ENCODE data around the gene FAM111A. TPM values are rescaled to one million over a fixed set of nuclear protein-coding genes. Genes with fewer than 3 reads are reported as not detected.

Gene FAM111A
- total RNA-seq, 2 donors from 2014 or later: 11.4 to 34.2 TPM

- no peak for TF ChIP-seq CTCF (conservative IDR thresholded peaks at IDR 0.05)
- Histone ChIP-seq H3K9me3 (ENCODE audit: control insufficient read depth, low read length) (peaks cover 17% of the 10 kb centered on the region), H3K4me1 (ENCODE audit: control insufficient read depth, insufficient read depth, low read length) (no peaks in the 10 kb centered on the region), H3K27me3 (ENCODE audit: control insufficient read depth, insufficient read depth, low read length, poor library complexity, severe bottlenecking) (no peaks in the 10 kb centered on the region), H3K9ac (ENCODE audit: extremely low read depth, low read length, poor library complexity, severe bottlenecking) (no peak overlapping the region), H3K4me3 (ENCODE audit: low read length) (no peak overlapping the region), H3K27ac (ENCODE audit: low read depth, low read length) (no peak overlapping the region), H3K36me3 (ENCODE audit: control insufficient read depth, insufficient read depth, low read length) (peaks cover 72% of the 10 kb centered on the region)
- no peak overlapping the region for H3K27ac Mint-ChIP-seq
- 94 to 97% methylated on average over 14 of the region's 14 CpGs for WGBS, 2 experiments (ENCODE audit: insufficient coverage in 1 of 2, insufficient read length in 1 of 2)
- no peaks in the 10 kb centered on the region for H3K27me3 Mint-ChIP-seq (ENCODE audit: insufficient read depth)
- H3K36me3 Mint-ChIP-seq (ENCODE audit: low read depth): peaks cover 65% of the 10 kb centered on the region
- peaks cover 9% of the 10 kb centered on the region for H3K4me1 Mint-ChIP-seq
- peaks cover 13% of the 10 kb centered on the region for H3K9me3 Mint-ChIP-seq
- no peak overlapping the region for H3K4me3 Mint-ChIP-seq
- DNase-seq: no peak
Measured at GRCh38 chr11:59199546-59200422, 57.1 kb downstream of the FAM111A start.

- Histone ChIP-seq H3K9me3 (ENCODE audit: control insufficient read depth, low read length) (peaks cover 16% of the 10 kb centered on the region), H3K9ac (ENCODE audit: extremely low read depth, low read length, poor library complexity, severe bottlenecking) (no peak overlapping the region), H3K4me1 (ENCODE audit: control insufficient read depth, insufficient read depth, low read length) (no peaks in the 10 kb centered on the region), H3K4me3 (ENCODE audit: low read length) (no peak overlapping the region), H3K27ac (ENCODE audit: low read depth, low read length) (no peak overlapping the region), H3K36me3 (ENCODE audit: control insufficient read depth, insufficient read depth, low read length) (peaks cover 66% of the 10 kb centered on the region), H3K27me3 (ENCODE audit: control insufficient read depth, insufficient read depth, low read length, poor library complexity, severe bottlenecking) (no peaks in the 10 kb centered on the region)
- Mint-ChIP-seq H3K4me3 (no peak overlapping the region), H3K9me3 (peaks cover 13% of the 10 kb centered on the region), H3K36me3 (ENCODE audit: low read depth) (peaks cover 65% of the 10 kb centered on the region), H3K27me3 (ENCODE audit: insufficient read depth) (no peaks in the 10 kb centered on the region), H3K4me1 (peaks cover 9% of the 10 kb centered on the region), H3K27ac (no peak overlapping the region)
- 96% methylated on average over 2 to 4 of the region's 4 CpGs for WGBS, 2 experiments (ENCODE audit: insufficient coverage in 1 of 2, insufficient read length in 1 of 2)
- DNase-seq: no peak
- TF ChIP-seq CTCF (conservative IDR thresholded peaks at IDR 0.05): no peak
Measured at GRCh38 chr11:59200423-59200746, 57.7 kb downstream of the FAM111A start.

- no peaks in the 10 kb centered on the region for H3K27me3 Mint-ChIP-seq (ENCODE audit: insufficient read depth)
- Histone ChIP-seq H3K9ac (ENCODE audit: extremely low read depth, low read length, poor library complexity, severe bottlenecking) (no peak overlapping the region), H3K9me3 (ENCODE audit: control insufficient read depth, low read length) (peaks cover 6% of the 10 kb centered on the region), H3K4me3 (ENCODE audit: low read length) (no peak overlapping the region), H3K27me3 (ENCODE audit: control insufficient read depth, insufficient read depth, low read length, poor library complexity, severe bottlenecking) (no peaks in the 10 kb centered on the region), H3K27ac (ENCODE audit: low read depth, low read length) (no peak overlapping the region), H3K4me1 (ENCODE audit: control insufficient read depth, insufficient read depth, low read length) (no peaks in the 10 kb centered on the region), H3K36me3 (ENCODE audit: control insufficient read depth, insufficient read depth, low read length) (peaks cover 60% of the 10 kb centered on the region)
- peak; percentile 70 for TF ChIP-seq CTCF (conservative IDR thresholded peaks at IDR 0.05)
- no peak overlapping the region for H3K4me3 Mint-ChIP-seq
- peaks cover 62% of the 10 kb centered on the region for H3K36me3 Mint-ChIP-seq (ENCODE audit: low read depth)
- peaks cover 9% of the 10 kb centered on the region for H3K4me1 Mint-ChIP-seq
- DNase-seq: peak; percentile 67
- no peak overlapping the region for H3K27ac Mint-ChIP-seq
- peaks cover 9% of the 10 kb centered on the region for H3K9me3 Mint-ChIP-seq
- 86 to 91% methylated on average over 2 to 3 of the region's 3 CpGs for WGBS, 2 experiments (ENCODE audit: insufficient coverage in 1 of 2, insufficient read length in 1 of 2)
Measured at GRCh38 chr11:59201353-59201752, 58.7 kb downstream of the FAM111A start.

Other genes starting within 250 kb of the FAM111A start
- gene GLYATL1, start 203.4 kb upstream of the FAM111A start, total RNA-seq: 10 to 100 TPM in 1 of 2 donors, 1 to 10 TPM in 1; 5.0 to 12.5 TPM
- gene GLYATL1B, start 56.5 kb upstream of the FAM111A start, total RNA-seq: not detected
- gene FAM111B, start 35.6 kb upstream of the FAM111A start, total RNA-seq: 10 to 100 TPM; 20.0 to 23.1 TPM
- 10 to 100 TPM; 16.1 to 16.6 TPM for gene DTX4, start 29.3 kb downstream of the FAM111A start, total RNA-seq
- not detected for gene MPEG1, start 70.1 kb downstream of the FAM111A start, total RNA-seq
- not detected for gene OR5AN1, start 216.0 kb downstream of the FAM111A start, total RNA-seq

Measured in endodermal cell (in vitro differentiated cells).